K562 treated with DMSO at 1 percent for 24 hours (cell line): ENCODE data around the gene MANEA. TPM values are rescaled to one million over a fixed set of nuclear protein-coding genes. Genes with fewer than 3 reads are reported as not detected.

ENCODE experiments used
- total RNA-seq: library from RNA; unstranded; fragments of 300-600 nt; gene quantifications from 2 replicates; pipeline ENCODE4 v1.2.3, GENCODE V29; 2022; ENCODE audit warnings: low read depth; ENCODE audit not compliant: insufficient read depth

The MANEA gene, protein sequence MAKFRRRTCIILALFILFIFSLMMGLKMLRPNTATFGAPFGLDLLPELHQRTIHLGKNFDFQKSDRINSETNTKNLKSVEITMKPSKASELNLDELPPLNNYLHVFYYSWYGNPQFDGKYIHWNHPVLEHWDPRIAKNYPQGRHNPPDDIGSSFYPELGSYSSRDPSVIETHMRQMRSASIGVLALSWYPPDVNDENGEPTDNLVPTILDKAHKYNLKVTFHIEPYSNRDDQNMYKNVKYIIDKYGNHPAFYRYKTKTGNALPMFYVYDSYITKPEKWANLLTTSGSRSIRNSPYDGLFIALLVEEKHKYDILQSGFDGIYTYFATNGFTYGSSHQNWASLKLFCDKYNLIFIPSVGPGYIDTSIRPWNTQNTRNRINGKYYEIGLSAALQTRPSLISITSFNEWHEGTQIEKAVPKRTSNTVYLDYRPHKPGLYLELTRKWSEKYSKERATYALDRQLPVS
- total RNA-seq: 3.6 and 5.3 TPM in 2 replicates

DNA sequence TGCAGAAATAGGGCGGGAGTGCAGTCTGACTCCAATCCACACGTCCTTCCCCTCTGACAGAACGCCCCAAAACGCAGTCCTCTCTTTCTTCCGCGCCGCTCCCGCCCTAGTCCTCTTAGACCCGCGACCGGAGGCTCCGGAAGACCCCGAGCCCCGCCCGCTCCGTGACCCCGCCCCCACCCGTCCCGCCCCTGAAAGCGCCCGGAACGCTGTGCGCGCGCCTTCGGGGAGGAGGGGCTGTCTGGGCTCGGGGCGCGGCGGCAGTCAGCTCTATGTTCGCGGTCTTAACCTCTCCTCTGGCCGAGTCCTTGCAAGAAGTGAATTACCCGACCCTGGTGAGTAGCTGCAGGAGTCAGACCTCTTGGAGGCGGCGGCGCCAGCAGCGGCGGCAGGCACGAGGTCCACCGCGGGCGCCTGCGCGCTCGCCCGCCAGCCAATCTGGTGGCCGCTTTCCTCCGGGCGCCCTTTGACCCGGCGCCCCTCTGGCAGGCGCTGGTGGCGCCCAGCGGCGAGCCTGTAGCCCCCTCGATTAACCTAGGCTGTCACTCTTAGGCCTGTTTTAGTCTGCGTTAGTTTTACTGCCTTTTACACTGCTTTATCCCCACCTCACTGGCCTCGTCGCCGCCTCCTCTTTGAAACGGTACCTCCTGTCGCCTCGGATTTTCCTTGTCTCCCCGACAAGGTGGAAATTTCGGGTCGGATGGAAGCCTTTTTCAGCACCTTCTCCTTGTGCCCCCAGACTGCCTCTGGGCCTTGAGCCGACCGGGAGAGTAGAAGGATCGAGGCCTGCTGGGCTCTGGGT lies at the start of gene MANEA:
Gene MANEA, plus strand, starts transcription at position 232 of the 802 bp plus-strand sequence. CDS start 8,905 bp downstream, outside the sequence.

